NB4 (cell line): ENCODE data around the gene CDADC1.

ENCODE experiments used
- DNase-seq: peaks from one replicate; pipeline ENCODE4 v3.0.0; 2010; ENCODE audit warnings: low read depth
- H3K4me3 ChIP-seq: one replicate; pipeline ENCODE4 v1.5.1; 2011; ENCODE audit warnings: mild to moderate bottlenecking, low read depth, low read length, moderate library complexity
- MYC ChIP-seq: IDR thresholded peaks from 2 replicates; pipeline ENCODE4 v1.6.1; 2011; ENCODE audit warnings: low read depth, low read length
- POLR2A ChIP-seq: IDR thresholded peaks from 2 replicates; pipeline ENCODE4 v1.6.1; 2011; ENCODE audit warnings: mild to moderate bottlenecking; ENCODE audit not compliant: insufficient read length; ENCODE audit errors: extremely low read depth
- TF ChIP-seq, protein P1 (sequence below): IDR thresholded peaks from one replicate; pipeline ENCODE4 v1.5.1; 2012; ENCODE audit warnings: low read depth, low read length
- TF ChIP-seq, protein P2 (sequence below): IDR thresholded peaks from 2 replicates; pipeline ENCODE4 v1.6.1; 2011; ENCODE audit warnings: low read depth, low read length

Gene CDADC1

GRCh38 chr13:49310251-49310650 lies 62.5 kb downstream of the CDADC1 start:
- TF ChIP-seq MYC = no peak
- TF ChIP-seq, protein P1, sequence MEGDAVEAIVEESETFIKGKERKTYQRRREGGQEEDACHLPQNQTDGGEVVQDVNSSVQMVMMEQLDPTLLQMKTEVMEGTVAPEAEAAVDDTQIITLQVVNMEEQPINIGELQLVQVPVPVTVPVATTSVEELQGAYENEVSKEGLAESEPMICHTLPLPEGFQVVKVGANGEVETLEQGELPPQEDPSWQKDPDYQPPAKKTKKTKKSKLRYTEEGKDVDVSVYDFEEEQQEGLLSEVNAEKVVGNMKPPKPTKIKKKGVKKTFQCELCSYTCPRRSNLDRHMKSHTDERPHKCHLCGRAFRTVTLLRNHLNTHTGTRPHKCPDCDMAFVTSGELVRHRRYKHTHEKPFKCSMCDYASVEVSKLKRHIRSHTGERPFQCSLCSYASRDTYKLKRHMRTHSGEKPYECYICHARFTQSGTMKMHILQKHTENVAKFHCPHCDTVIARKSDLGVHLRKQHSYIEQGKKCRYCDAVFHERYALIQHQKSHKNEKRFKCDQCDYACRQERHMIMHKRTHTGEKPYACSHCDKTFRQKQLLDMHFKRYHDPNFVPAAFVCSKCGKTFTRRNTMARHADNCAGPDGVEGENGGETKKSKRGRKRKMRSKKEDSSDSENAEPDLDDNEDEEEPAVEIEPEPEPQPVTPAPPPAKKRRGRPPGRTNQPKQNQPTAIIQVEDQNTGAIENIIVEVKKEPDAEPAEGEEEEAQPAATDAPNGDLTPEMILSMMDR = no peak
- TF ChIP-seq POLR2A = no peak
- TF ChIP-seq, protein P2, sequence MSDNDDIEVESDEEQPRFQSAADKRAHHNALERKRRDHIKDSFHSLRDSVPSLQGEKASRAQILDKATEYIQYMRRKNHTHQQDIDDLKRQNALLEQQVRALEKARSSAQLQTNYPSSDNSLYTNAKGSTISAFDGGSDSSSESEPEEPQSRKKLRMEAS = no peak
- DNase-seq = no peak
- H3K4me3 ChIP-seq = no peak overlapping the region

- TF ChIP-seq, protein P1 = no peak
- TF ChIP-seq MYC (no peak), POLR2A (no peak)
- TF ChIP-seq, protein P2 = no peak
- no peak overlapping the region for H3K4me3 ChIP-seq
- no peak for DNase-seq
These were observed 64.1 kb downstream of the CDADC1 start for GRCh38 chr13:49311816-49312215.

- no peak for DNase-seq
- H3K4me3 ChIP-seq = no peak overlapping the region
- TF ChIP-seq MYC = no peak
- TF ChIP-seq, protein P2 = no peak
- TF ChIP-seq, protein P1 = no peak
- TF ChIP-seq POLR2A = no peak
These were observed 66.7 kb downstream of the CDADC1 start for GRCh38 chr13:49314344-49314882.

- DNase-seq = no peak
- TF ChIP-seq, protein P1 = no peak
- TF ChIP-seq MYC = no peak
- TF ChIP-seq POLR2A = no peak
- TF ChIP-seq, protein P2 = no peak
- H3K4me3 ChIP-seq = no peak overlapping the region
These were observed 67.4 kb downstream of the CDADC1 start for GRCh38 chr13:49315036-49315565.

- TF ChIP-seq POLR2A = no peak
- no peak for TF ChIP-seq MYC
- TF ChIP-seq, protein P2 = no peak
- TF ChIP-seq, protein P1 = no peak
- DNase-seq = no peak
- no peak overlapping the region for H3K4me3 ChIP-seq
These were observed 68.2 kb downstream of the CDADC1 start for GRCh38 chr13:49315756-49316482.
